Type B pancreatic cell (in vitro differentiated cells): ENCODE data around the gene DDX24. TPM values are rescaled to one million over a fixed set of nuclear protein-coding genes. Genes with fewer than 3 reads are reported as not detected.

Experiments used
- DNase-seq: peaks from one replicate; pipeline ENCODE4 v3.0.0; 2021; ENCODE audit warnings: mixed read lengths; ENCODE audit not compliant: unreplicated experiment; ENCODE audit errors: extremely low spot score
- H3K27ac Mint-ChIP-seq: 2 replicates; pipeline ENCODE4 v1.8.0; 2021; ENCODE audit warnings: mild to moderate bottlenecking, mixed read lengths
- H3K27me3 Mint-ChIP-seq: 2 replicates; pipeline ENCODE4 v1.8.0; 2021; ENCODE audit warnings: mixed read lengths
- H3K36me3 Mint-ChIP-seq: 2 replicates; pipeline ENCODE4 v1.8.0; 2021; ENCODE audit warnings: mixed read lengths
- H3K4me1 Mint-ChIP-seq: one replicate; pipeline ENCODE4 v1.8.0; 2021; ENCODE audit warnings: mixed read lengths; ENCODE audit not compliant: unreplicated experiment
- H3K4me3 Mint-ChIP-seq: 2 replicates; pipeline ENCODE4 v1.8.0; 2021; ENCODE audit warnings: mild to moderate bottlenecking, mixed read lengths
- H3K9me3 Mint-ChIP-seq: 2 replicates; pipeline ENCODE4 v1.8.0; 2021; ENCODE audit warnings: mixed read lengths
- total RNA-seq: library from RNA; stranded (reverse); gene quantifications from 2 replicates; pipeline ENCODE4 v1.2.1, GENCODE V29; 2021; ENCODE audit warnings: low replicate concordance
- TF ChIP-seq, protein P1 (sequence below): fragments of 200-600 bp; sonication (generic); conservative IDR thresholded peaks from 2 replicates; pipeline ENCODE4 v1.5.0; 2021; ENCODE audit warnings: antibody characterized with exemption, mild to moderate bottlenecking

Gene DDX24
- total RNA-seq, 1 donor from 2014 or later: 156 TPM

DNA sequence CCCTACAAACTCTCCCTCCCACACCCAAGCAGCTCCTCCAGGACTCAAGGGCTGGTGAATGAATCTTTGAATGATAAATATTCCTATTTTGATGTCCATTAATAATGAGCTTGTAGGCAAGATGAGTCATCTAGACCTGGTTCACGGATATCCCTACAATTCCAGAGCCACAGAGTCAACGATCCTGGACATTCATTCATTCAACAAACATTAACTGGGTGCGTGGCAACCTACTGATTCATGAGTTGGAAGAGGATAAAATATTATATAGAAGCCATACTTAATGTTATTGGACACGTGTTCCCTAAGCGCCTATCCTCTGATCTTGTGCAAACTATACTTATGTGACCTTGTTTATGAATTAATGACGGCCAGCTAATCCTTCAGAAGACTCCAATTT is 55.3 kb downstream of the DDX24 start:
- H3K27me3 Mint-ChIP-seq: no peaks in the 10 kb centered on the region
- H3K9me3 Mint-ChIP-seq: no peaks in the 10 kb centered on the region
- H3K36me3 Mint-ChIP-seq: no peaks in the 10 kb centered on the region
- H3K4me3 Mint-ChIP-seq: peak overlapping the region; percentile 88
- peaks cover 26% of the 10 kb centered on the region for H3K4me1 Mint-ChIP-seq
- no peak for DNase-seq
- TF ChIP-seq, protein P1, sequence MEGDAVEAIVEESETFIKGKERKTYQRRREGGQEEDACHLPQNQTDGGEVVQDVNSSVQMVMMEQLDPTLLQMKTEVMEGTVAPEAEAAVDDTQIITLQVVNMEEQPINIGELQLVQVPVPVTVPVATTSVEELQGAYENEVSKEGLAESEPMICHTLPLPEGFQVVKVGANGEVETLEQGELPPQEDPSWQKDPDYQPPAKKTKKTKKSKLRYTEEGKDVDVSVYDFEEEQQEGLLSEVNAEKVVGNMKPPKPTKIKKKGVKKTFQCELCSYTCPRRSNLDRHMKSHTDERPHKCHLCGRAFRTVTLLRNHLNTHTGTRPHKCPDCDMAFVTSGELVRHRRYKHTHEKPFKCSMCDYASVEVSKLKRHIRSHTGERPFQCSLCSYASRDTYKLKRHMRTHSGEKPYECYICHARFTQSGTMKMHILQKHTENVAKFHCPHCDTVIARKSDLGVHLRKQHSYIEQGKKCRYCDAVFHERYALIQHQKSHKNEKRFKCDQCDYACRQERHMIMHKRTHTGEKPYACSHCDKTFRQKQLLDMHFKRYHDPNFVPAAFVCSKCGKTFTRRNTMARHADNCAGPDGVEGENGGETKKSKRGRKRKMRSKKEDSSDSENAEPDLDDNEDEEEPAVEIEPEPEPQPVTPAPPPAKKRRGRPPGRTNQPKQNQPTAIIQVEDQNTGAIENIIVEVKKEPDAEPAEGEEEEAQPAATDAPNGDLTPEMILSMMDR: no peak
- H3K27ac Mint-ChIP-seq: peak overlapping the region; percentile 67

DNA sequence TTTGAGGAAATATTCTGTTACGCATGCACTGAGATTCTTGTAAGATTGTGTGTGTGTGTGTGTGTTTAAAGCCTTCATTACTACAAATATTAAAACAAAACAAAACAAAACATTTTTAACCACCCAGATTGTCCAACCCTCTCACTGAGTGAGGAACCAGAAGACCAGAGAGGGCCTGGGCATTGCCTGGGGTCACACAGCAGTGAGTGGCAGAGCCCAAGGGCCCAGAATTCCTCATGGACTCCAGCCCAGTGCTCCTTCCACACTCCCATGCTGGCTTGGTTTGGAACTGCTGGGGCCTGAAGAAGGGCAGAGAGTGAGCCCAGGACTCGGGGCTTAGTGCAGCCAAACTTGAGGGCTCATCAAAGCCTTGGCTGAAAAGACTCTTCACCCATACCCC is 56.5 kb downstream of the DDX24 start:
- peaks cover 26% of the 10 kb centered on the region for H3K4me1 Mint-ChIP-seq
- no peaks in the 10 kb centered on the region for H3K9me3 Mint-ChIP-seq
- no peak for DNase-seq
- H3K36me3 Mint-ChIP-seq: no peaks in the 10 kb centered on the region
- H3K4me3 Mint-ChIP-seq: no peak overlapping the region
- H3K27ac Mint-ChIP-seq: no peak overlapping the region
- TF ChIP-seq, protein P1: no peak
- H3K27me3 Mint-ChIP-seq: no peaks in the 10 kb centered on the region

DNA sequence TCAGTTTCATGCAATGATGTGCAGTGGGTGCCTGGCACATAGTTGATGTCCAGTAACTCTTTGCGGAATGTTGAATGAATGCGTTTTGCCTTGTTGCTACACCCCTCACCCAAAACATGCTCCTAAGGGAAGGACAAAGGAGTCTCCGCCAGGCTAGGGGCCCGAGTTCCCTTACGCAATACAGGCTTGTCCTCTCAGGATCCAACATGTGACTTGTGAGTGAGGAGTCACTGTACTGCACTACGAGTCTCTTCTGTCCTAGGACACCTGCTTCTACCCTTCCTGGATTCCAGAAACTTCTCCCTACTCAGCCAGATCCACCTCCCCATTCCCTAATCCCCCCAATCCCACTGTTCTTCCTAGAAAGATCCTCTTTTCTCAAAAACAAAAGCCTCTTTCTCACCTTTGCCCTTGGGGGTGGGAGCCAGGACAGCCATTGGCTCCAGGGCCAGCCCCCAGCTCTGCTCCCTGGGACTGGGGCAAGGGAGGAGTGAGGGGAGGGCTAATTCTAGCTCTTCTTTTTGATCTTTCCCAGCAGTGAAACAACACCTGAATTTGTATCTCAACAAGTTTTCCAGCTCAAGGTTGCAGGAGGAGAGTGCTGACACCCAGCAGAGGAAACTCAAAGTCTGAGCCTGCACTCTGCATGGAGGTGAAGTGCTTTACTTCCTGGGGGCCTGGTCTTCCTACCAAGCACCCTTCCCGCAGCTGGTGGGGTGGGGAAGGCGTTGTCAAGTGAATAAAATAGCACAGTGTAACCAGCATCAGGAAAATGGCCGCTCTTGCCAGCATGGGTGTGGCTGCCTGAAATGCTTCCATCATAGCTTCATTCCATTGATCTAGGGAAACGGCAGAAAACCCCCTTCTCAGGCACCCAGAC is 58.2 kb downstream of the DDX24 start:
- Mint-ChIP-seq H3K27ac (no peak overlapping the region), H3K4me1 (peaks cover 15% of the 10 kb centered on the region), H3K36me3 (no peaks in the 10 kb centered on the region), H3K27me3 (no peaks in the 10 kb centered on the region), H3K9me3 (no peaks in the 10 kb centered on the region), H3K4me3 (no peak overlapping the region)
- DNase-seq: no peak
- TF ChIP-seq, protein P1: no peak

DNA sequence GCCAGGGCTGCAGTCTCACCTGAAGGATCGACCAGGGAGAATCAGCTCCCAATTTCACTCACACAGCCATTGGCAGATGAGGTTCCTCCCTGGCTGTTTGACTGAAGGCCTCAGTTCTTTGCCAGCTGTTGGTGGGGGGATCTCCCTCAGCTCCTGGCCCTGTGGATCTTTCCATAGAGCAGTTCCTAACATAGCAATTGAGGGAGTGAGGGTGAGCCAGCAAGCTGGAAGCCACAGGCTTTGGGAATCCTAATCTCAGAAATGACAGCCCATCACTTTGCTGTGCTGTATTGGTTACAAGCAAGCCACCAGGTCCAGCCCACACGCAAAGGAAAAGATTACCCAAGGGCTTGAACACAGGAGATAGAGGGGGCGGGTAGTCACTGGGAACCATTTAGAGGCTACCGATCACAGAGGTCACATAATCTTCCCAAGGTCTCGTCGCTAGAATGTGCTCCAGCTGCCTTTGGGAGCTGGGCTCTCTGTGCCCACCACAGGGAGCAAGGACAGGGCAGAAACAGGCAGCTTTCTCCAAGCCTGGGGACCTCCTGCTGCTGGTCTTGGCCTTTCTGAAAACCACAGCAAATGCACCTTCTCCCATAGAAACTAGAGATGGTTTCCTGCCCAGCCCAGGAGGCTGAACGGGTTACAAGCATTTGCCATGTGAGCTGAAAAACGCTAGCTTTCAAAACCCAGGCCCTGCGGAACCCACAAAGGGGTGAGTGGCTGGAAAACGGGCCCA is 59.4 kb downstream of the DDX24 start:
- Mint-ChIP-seq H3K36me3 (no peaks in the 10 kb centered on the region), H3K27ac (no peak overlapping the region), H3K4me1 (peaks cover 15% of the 10 kb centered on the region), H3K27me3 (no peaks in the 10 kb centered on the region), H3K4me3 (no peak overlapping the region), H3K9me3 (no peaks in the 10 kb centered on the region)
- no peak for DNase-seq
- TF ChIP-seq, protein P1: no peak

DNA sequence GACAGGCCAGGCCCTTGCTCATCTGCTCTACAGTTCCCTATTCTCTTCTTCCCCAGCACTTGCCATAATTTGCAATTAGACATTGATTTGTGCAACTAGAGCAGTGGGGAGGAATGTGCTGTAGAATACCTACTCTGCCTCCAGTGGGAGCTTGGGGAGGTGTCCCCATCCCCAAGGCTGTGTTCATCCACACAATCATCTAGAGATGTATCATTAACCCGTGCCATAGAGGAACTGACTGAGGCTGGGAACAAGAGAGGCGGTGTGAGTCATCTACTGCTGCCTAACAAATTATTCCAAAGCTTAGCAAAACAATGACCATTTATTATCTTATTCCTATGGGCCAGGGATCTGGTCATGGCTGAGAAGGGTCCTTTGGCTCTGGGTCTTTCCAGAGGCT is 60.0 kb downstream of the DDX24 start:
- no peaks in the 10 kb centered on the region for H3K27me3 Mint-ChIP-seq
- H3K36me3 Mint-ChIP-seq: no peaks in the 10 kb centered on the region
- no peak overlapping the region for H3K27ac Mint-ChIP-seq
- H3K4me1 Mint-ChIP-seq: peaks cover 13% of the 10 kb centered on the region
- TF ChIP-seq, protein P1: no peak
- no peak for DNase-seq
- H3K9me3 Mint-ChIP-seq: no peaks in the 10 kb centered on the region
- no peak overlapping the region for H3K4me3 Mint-ChIP-seq
